Lung (tissue), 12 donors: ENCODE measurements around the gene PRSS56. TPM values are rescaled to one million over a fixed set of nuclear protein-coding genes. Genes with fewer than 3 reads are reported as not detected.

Experiments
- ATAC-seq: fragments of 200-7000 bp; cut with Tn5 transposase; one replicate; pipeline ENCODE4 v1.9.1; 2020; ENCODE audit warnings: moderate number of reproducible peaks; ENCODE audit not compliant: insufficient read depth, low FRiP score
- DNase-seq, 3 donors: peaks; one replicate each; pipeline ENCODE4 v3.0.0-alpha.2; 2013 to 2017
- H3K27ac ChIP-seq, 2 donors: one replicate each; pipeline ENCODE4 v1.5.1; 2013; ENCODE audit warnings: mild to moderate bottlenecking in 2 of 2, moderate library complexity in 2 of 2, control low read depth in 1 of 2, inconsistent platforms in 1 of 2, low read depth in 1 of 2, low read length in 1 of 2
- H3K27me3 ChIP-seq, 3 donors: one replicate each; pipeline ENCODE4 v1.5.1; 2013; ENCODE audit warnings: low read length in 2 of 3; ENCODE audit not compliant: control insufficient read depth in 3 of 3, insufficient read depth in 3 of 3
- H3K36me3 ChIP-seq, 4 donors: one replicate each; pipeline ENCODE4 v1.5.1; 2013; ENCODE audit warnings: low read length in 4 of 4, mild to moderate bottlenecking in 1 of 4, moderate library complexity in 1 of 4; ENCODE audit not compliant: control insufficient read depth in 4 of 4, insufficient read depth in 4 of 4
- H3K4me1 ChIP-seq, 5 donors: one replicate each; pipeline ENCODE4 v1.5.1; 2013; ENCODE audit warnings: low read length in 5 of 5, mild to moderate bottlenecking in 2 of 5, moderate library complexity in 1 of 5; ENCODE audit not compliant: control insufficient read depth in 5 of 5, insufficient read depth in 5 of 5
- H3K4me3 ChIP-seq: one replicate; pipeline ENCODE4 v1.5.1; 2013; ENCODE audit warnings: mild to moderate bottlenecking, control low read depth, moderate library complexity
- H3K9ac ChIP-seq, 2 donors: one replicate each; pipeline ENCODE4 v1.5.1; 2013; ENCODE audit warnings: low read length in 2 of 2, control low read depth in 1 of 2; ENCODE audit not compliant: insufficient read depth in 1 of 2
- H3K9me3 ChIP-seq, 4 donors: one replicate each; pipeline ENCODE4 v1.5.1; 2013; ENCODE audit warnings: low read length in 3 of 4, mild to moderate bottlenecking in 1 of 4, moderate library complexity in 1 of 4; ENCODE audit not compliant: control insufficient read depth in 4 of 4, insufficient read depth in 3 of 4
- WGBS, 2 donors: extraction: QIAGEN DNeasy Blood & Tissue Kit; methylation state at CpG; one replicate each; pipeline ENCODE4 v1.1.7; 2013; 5-methylcytosine and 5-hydroxymethylcytosine counted together
- polyA plus RNA-seq, 2 donors: library from polyadenylated mRNA; stranded (reverse); fragments of 200-250 nt; gene quantifications; one replicate each; pipeline ENCODE4 v1.2.1, GENCODE V29; 2013
- total RNA-seq, 2 donors: library from RNA; depleted of rRNA in 1 of 2; stranded (reverse); fragments of >200 nt in 1 of 2; gene quantifications; one replicate each; pipeline ENCODE4 v1.2.1, GENCODE V29; 2014 to 2021
- TF ChIP-seq, protein P1 (sequence below): IDR thresholded peaks from 2 replicates; pipeline ENCODE4 v1.5.1; 2012; ENCODE audit warnings: mild to moderate bottlenecking; ENCODE audit errors: control extremely low read depth, extremely low read depth
- donor health status: control.
- donor health status: control.
- donor health status: Bipolar disorder and iron deficiency.
- donor health status: healthy.
- donor health status: DM: yes; HTN: yes; CAD: no.

The PRSS56 gene
- total and polyA plus RNA-seq, 4 donors, result not detected

DNA sequence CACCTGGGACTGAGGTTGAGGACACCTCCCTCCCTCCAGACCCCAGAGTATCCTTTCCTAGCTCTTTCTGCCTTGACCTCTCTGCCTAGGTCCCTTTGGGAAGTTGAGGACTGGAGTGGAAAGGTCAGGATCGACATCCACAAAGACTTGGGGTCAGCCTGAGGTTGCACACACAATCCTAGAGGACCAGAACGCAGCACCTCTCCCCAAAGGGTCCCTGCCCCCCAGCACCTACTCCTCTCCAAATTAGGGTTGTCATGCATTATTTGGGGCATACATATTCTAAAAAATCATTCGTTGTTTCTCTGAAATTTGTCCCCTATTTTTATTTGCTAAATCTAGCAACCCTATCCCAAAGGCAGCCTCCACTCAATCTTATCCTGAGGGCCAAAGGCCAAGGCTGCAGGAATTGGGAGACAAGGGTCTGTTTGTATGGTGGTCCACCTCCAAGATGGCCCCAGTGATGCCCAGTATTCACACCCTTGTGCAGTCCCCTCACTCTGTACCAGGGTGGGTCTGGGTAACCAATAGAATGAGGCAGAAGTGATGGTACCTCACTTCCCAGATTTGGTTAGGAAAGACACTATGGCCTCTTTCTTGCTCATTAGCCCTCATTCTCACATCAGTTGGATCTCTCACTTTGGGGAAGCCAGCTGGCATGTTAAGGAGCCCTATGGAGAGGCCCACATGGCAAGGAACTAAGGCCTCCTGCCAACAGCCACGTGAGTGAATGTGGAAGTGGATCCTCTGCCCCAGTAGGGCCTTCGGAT lies 15.8 kb downstream of the PRSS56 start:
- TF ChIP-seq, protein P1, sequence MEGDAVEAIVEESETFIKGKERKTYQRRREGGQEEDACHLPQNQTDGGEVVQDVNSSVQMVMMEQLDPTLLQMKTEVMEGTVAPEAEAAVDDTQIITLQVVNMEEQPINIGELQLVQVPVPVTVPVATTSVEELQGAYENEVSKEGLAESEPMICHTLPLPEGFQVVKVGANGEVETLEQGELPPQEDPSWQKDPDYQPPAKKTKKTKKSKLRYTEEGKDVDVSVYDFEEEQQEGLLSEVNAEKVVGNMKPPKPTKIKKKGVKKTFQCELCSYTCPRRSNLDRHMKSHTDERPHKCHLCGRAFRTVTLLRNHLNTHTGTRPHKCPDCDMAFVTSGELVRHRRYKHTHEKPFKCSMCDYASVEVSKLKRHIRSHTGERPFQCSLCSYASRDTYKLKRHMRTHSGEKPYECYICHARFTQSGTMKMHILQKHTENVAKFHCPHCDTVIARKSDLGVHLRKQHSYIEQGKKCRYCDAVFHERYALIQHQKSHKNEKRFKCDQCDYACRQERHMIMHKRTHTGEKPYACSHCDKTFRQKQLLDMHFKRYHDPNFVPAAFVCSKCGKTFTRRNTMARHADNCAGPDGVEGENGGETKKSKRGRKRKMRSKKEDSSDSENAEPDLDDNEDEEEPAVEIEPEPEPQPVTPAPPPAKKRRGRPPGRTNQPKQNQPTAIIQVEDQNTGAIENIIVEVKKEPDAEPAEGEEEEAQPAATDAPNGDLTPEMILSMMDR, result no peak
- Histone ChIP-seq H3K27ac (no peak overlapping the region), H3K9me3 (peaks cover 0 to 6% (median 3%) of the 10 kb centered on the region in 4 donors), H3K36me3 (no peaks in the 10 kb centered on the region), H3K4me3 (no peak overlapping the region), H3K27me3 (peaks cover 0 to 4% (median 0%) of the 10 kb centered on the region in 3 donors), H3K4me1 (peaks cover 0 to 6% (median 0%) of the 10 kb centered on the region in 5 donors), H3K9ac (no peak overlapping the region)
- ATAC-seq (no peak), DNase-seq (no peak)
- WGBS, 2 donors, result 86 to 88% methylated on average over 5 of the region's 5 CpGs

DNA sequence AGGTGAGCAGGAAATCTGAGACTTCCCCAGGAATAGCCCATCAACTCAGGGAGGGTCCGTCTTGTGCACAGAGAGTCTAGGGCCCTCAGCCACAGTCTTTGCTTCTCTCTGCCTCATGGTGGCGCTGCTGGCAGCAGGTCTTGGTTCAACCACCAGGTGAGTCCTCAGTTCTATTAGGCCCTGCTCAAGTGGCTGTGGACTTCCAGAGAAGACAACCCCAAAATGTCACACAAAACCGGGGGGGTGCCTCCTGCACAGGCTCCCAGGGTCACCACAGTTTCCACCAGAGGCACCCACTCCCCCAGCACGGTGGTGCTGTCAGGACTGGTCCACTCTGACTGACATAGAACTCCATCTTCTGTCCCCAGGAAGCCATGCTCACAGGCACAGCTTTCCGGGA lies 16.9 kb downstream of the PRSS56 start:
- ATAC-seq (no peak), DNase-seq (no peak)
- no peak overlapping the region for H3K9ac ChIP-seq
- no peak overlapping the region for H3K4me3 ChIP-seq
- H3K27me3 ChIP-seq, result peaks cover 0 to 4% (median 0%) of the 10 kb centered on the region in 3 donors
- H3K36me3 ChIP-seq, result no peaks in the 10 kb centered on the region
- H3K27ac ChIP-seq, result no peak overlapping the region
- TF ChIP-seq, protein P1, result no peak
- peaks cover 0 to 6% (median 3%) of the 10 kb centered on the region in 4 donors for H3K9me3 ChIP-seq
- peaks cover 0 to 6% (median 0%) of the 10 kb centered on the region in 5 donors for H3K4me1 ChIP-seq
- 56 to 69% methylated on average over 5 of the region's 5 CpGs for WGBS, 2 donors

DNA sequence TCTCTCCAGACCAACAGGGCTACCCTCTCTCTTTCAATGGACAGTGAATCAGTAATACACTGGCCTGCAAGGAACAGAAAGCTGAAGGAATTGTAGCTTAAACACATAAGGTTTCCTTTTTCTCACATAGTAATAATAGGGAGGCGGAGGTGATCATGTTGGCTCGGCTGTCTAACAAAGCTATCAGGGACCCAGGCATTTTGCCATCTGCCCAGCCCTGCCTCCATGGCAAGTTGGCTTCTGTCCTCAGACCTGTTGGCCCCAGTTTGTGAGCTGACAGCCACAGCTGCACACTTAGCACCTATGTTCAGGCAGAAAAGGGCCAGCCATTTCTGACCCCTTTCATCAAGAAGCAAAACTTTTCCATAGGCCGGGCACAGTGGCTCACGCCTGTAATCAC lies 17.3 kb downstream of the PRSS56 start:
- Histone ChIP-seq H3K4me3 (no peak overlapping the region), H3K27me3 (peaks cover 0 to 4% (median 0%) of the 10 kb centered on the region in 3 donors), H3K9me3 (peaks cover 0 to 6% (median 3%) of the 10 kb centered on the region in 4 donors), H3K4me1 (peaks cover 0 to 6% (median 0%) of the 10 kb centered on the region in 5 donors), H3K27ac (no peak overlapping the region), H3K36me3 (no peaks in the 10 kb centered on the region), H3K9ac (no peak overlapping the region)
- no peak for ATAC-seq
- no peak for DNase-seq
- WGBS, 2 donors, result 85 to 92% methylated on average over 4 of the region's 4 CpGs
- TF ChIP-seq, protein P1, result no peak
